HFF-Myc (cell line): ENCODE data around the gene C2orf92.

ENCODE experiments used
- DNase-seq: peaks from one replicate; pipeline ENCODE4 v3.0.0-alpha.2; 2011; ENCODE audit warnings: low read depth; ENCODE audit errors: extremely low read depth
- H3K4me3 ChIP-seq: replicated peaks from 2 replicates; pipeline ENCODE4 v1.5.1; 2011; ENCODE audit warnings: low read depth, mild to moderate bottlenecking, control low read depth, low read length
- TF ChIP-seq, protein P1 (sequence below): IDR thresholded peaks from 2 replicates; pipeline ENCODE4 v1.5.1; 2012; ENCODE audit warnings: mild to moderate bottlenecking, low read depth, low read length, control low read depth; ENCODE audit errors: missing control alignments

C2orf92 gene

DNA sequence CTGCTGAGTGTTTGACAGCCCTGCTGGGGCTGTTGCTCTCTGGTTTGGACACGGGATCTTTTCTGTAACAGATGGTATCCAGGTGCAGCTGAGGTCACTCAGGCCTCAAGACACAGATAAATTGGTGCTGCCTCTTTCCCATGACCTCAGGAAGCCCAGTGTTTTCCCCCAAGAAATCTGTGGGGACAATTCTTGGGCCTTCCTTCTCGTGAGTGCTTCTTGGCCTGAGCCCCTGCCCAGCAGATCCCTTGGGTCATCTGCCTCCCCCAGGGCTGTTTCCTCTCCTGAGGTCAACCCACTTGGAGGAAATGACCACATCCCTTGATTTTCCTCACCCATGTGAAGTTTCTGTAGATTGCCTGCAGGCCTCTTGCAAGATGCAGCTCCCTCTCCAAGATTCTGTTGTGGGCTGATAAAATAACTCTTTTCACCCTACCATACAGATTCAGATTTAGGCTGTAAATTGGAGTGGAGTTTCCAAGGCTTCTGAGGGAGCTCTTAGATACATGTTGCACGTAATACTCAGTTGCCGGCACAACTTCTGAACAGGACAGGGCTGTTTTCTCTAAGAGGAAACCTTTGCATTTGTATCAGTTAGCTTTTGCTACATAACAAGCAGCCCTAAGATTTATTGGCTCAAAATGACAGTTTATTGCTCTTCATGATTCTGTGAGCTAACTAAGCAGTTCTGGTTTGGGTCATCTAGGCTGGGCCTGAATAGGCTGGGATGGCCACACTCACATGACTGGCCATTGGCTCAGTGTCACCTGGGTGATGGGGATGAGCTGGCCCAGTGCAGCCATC, 57.0 kb downstream of the C2orf92 start:
- no peak for DNase-seq
- TF ChIP-seq, protein P1, sequence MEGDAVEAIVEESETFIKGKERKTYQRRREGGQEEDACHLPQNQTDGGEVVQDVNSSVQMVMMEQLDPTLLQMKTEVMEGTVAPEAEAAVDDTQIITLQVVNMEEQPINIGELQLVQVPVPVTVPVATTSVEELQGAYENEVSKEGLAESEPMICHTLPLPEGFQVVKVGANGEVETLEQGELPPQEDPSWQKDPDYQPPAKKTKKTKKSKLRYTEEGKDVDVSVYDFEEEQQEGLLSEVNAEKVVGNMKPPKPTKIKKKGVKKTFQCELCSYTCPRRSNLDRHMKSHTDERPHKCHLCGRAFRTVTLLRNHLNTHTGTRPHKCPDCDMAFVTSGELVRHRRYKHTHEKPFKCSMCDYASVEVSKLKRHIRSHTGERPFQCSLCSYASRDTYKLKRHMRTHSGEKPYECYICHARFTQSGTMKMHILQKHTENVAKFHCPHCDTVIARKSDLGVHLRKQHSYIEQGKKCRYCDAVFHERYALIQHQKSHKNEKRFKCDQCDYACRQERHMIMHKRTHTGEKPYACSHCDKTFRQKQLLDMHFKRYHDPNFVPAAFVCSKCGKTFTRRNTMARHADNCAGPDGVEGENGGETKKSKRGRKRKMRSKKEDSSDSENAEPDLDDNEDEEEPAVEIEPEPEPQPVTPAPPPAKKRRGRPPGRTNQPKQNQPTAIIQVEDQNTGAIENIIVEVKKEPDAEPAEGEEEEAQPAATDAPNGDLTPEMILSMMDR = no peak
- no peak overlapping the region for H3K4me3 ChIP-seq

DNA sequence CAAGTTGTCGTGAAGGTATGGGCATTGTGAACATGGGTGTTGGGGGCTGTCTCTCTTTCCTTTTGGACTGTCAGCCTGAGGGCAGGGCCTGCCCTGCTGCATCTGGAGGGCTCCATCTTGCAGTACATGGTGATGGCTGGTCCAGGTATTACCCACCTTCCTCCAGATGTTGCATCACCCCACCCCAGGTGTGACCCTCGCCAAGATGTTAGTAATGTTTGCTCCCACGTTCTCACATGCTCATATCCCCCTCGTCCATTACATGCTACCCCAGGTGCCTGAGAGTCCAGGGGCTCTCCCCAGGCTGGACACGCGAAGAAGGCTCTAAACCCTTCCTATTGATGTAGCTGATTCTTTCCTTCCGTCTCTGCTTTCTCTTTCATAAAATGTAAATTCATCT, 57.8 kb downstream of the C2orf92 start:
- no peak overlapping the region for H3K4me3 ChIP-seq
- TF ChIP-seq, protein P1 = no peak
- DNase-seq = no peak

DNA sequence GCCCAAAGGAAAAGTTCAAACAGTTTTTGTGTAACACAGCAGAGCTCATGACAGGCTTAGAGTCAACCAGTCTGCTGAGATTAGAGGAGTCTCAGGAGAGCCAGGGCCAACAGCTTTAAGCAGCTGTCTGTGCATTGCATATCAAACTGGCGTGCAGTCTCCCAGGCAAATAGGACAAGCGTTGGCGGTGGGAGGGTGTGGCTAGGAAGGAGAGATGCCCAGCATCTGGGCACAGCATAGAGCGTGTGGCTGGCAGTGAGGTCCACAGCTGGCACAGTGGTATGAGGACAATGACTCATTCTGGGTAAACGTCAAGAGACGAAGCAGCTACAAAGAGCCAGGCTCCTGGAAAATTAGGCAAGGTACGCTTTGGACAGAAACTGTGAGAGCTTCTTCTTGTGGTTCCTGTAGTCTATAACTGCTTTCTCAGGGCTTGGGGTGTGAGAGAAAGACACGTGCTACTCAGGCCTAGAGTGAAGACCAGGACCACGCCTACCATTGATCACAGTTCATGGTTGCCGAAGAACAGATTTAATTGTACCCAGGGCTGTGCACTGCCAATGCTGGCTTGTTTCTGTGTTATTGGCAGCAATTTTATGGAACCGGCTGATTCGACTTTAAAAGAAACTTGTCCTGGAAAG, 58.7 kb downstream of the C2orf92 start:
- no peak for DNase-seq
- TF ChIP-seq, protein P1 = no peak
- H3K4me3 ChIP-seq = no peak overlapping the region

DNA sequence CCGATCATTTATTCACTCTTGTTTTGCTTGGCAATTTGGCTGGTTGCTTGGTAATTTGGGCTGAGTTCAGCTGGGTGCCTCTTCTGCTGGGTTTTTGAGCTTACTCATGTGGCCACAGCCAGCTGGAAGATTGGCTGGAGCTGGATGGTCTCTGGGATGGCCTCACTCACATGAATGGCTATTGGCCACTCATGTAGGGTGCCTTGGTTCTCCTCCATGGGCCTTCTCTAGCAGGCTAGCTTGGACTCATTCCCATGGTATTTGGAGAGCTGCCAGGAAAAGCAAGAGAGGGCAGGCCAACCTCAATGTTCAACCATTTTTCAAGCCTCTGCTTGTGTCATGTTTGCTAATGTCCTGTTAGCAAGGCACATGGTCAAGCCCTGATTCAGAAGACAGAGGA, 60.7 kb downstream of the C2orf92 start:
- TF ChIP-seq, protein P1 = no peak
- H3K4me3 ChIP-seq = no peak overlapping the region
- no peak for DNase-seq

DNA sequence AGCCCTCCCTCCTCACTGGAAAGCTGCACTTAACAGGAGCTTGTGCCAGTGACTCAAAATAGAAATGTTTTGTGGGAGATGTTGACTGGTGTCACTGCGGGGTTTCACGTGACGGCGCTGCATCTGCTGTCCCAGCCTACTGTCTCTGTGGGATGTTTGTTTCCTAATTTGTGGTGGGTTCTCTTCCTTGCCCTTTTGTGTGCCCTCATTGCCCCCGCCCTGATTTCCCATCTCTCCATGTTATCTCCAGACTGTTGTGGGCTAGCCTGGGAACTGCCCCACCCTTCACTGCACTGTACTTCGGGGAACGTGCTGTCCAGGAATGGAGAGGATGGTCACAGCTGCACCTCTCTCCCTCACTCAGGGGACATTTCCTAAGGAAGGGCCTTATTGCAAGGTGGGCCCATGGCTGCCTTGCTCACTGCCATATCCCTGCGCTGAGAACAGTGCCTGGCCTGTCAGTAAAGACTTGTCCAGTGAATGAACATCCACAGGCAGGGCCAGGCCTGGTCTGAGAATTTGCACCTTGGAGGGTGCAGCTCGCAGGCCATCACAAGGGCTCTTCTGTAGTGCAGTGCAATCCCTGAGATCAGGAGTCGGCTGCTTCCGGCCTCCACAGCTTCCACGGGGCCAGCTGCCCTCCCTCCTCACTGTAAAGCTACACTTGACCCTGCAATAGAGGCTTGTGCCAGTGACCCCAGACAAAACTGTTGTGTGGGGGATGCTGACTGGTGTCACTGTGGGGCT, 61.9 kb downstream of the C2orf92 start:
- no peak for DNase-seq
- TF ChIP-seq, protein P1 = no peak
- no peak overlapping the region for H3K4me3 ChIP-seq

DNA sequence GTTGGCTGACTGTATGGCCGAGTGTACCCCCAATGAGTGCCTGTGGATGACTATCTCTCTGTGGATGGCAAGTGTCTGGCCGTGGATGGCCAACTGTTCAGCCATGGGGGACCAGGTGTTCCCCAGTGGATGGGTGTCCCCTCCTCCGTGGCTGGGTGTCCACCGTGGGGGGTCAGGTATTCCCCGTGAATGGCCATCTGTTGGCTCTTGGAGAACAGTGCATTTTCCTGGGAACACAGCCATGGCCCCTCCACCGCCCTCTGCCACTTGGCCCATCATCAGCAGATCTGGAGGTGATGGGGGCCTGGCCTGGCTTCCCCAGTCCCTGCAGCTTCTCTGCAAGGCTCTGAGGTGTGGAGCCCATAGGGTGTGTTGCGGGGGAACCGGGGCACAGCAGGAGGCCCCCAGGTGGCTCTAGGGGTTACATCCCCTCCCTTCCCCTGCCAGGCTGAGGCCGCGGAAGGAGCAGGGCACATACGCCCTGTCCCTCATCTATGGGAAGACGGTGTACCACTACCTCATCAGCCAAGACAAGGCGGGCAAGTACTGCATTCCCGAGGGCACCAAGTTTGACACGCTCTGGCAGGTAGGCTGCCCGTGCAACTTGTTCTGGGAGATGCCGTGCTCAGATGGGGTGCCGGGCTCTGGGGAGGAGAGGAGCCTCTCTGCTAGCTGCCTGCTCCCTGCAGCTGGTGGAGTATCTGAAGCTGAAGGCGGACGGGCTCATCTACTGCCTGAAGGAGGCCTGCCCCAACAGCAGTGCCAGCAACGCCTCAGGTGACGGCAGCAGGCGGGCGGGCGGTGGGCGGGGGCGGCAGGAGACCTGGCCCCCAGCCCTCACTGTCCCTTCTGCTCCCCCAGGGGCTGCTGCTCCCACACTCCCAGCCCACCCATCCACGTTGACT, 63.2 kb downstream of the C2orf92 start:
- no peak for DNase-seq
- no peak overlapping the region for H3K4me3 ChIP-seq
- TF ChIP-seq, protein P1 = no peak
